Right atrium auricular region (tissue), 2 donors: ENCODE data around the gene DUSP11. TPM values are rescaled to one million over a fixed set of nuclear protein-coding genes. Genes with fewer than 3 reads are reported as not detected.
"Not testable (repeated sequence)": the region's sequence is repeated elsewhere in the genome, so short reads cannot be mapped to it uniquely, and the experiment has no call there.

ENCODE experiments used
- DNase-seq: peaks from one replicate; pipeline ENCODE4 v3.0.0-alpha.2; 2019; ENCODE audit warnings: low spot score
- H3K27ac ChIP-seq, 2 donors: fragments of 200-600 bp; sonication (generic); 1 replicate in 1 of 2; 2 replicates in 1 of 2; pipeline ENCODE4 v1.5.1; 2016 to 2019
- H3K27me3 ChIP-seq, 2 donors: fragments of 200-600 bp; sonication (generic); one replicate each; pipeline versions ENCODE4 v1.5.1 to v1.6.0; 2017 to 2019
- H3K36me3 ChIP-seq: fragments of 200-600 bp; sonication (generic); one replicate; pipeline ENCODE4 v1.5.1; 2016
- H3K4me1 ChIP-seq, 2 donors: fragments of 200-600 bp; sonication (generic); one replicate each; pipeline versions ENCODE4 v1.5.1 to v1.6.0; 2017 to 2019
- H3K4me3 ChIP-seq, 2 donors: fragments of 200-600 bp; sonication (generic); 1 replicate in 1 of 2; 2 replicates in 1 of 2; pipeline ENCODE4 v1.5.1; 2017 to 2019; ENCODE audit warnings: mild to moderate bottlenecking in 1 of 2, moderate library complexity in 1 of 2
- H3K9me3 ChIP-seq, 2 donors: fragments of 200-600 bp; sonication (generic); one replicate each; pipeline ENCODE4 v1.5.1; 2019
- CTCF ChIP-seq, 2 donors: fragments of 200-600 bp; sonication (generic); IDR thresholded peaks; one replicate each; pipeline ENCODE4 v1.5.1; 2019; ENCODE audit warnings: antibody characterized with exemption in 2 of 2
- total RNA-seq, 2 donors: library from RNA; depleted of rRNA; stranded (reverse); fragments of >200 nt; gene quantifications; one replicate each; pipeline ENCODE4 v1.1.0, GENCODE V29; 2016

DUSP11 gene
- total RNA-seq, 2 donors from 2014 or later, result 17.0 to 18.2 TPM

- Histone ChIP-seq H3K9me3 (no peaks in the 10 kb centered on the region), H3K4me1 (peaks cover 0 to 6% of the 10 kb centered on the region in 2 donors), H3K27ac (no peak overlapping the region), H3K4me3 (no peak overlapping the region), H3K36me3 (peaks cover 79% of the 10 kb centered on the region), H3K27me3 (no peaks in the 10 kb centered on the region)
- no peak for TF ChIP-seq CTCF (IDR thresholded peaks at IDR 0.05)
- DNase-seq, result no peak
These were observed 15.0 kb downstream of the DUSP11 start for GRCh38 chr2:73764945-73765344.

- TF ChIP-seq CTCF (IDR thresholded peaks at IDR 0.05), result no peak
- H3K4me3 ChIP-seq, result no peak overlapping the region
- peaks cover 0 to 22% of the 10 kb centered on the region in 2 donors for H3K4me1 ChIP-seq
- H3K27ac ChIP-seq, result no peak overlapping the region
- no peaks in the 10 kb centered on the region for H3K27me3 ChIP-seq
- peaks cover 70% of the 10 kb centered on the region for H3K36me3 ChIP-seq
- no peaks in the 10 kb centered on the region for H3K9me3 ChIP-seq
- no peak for DNase-seq
These were observed 17.3 kb downstream of the DUSP11 start for GRCh38 chr2:73762571-73762970.

- DNase-seq, result no peak
- Histone ChIP-seq H3K4me3 (no peak overlapping the region), H3K9me3 (no peaks in the 10 kb centered on the region), H3K4me1 (peaks cover 0 to 22% of the 10 kb centered on the region in 2 donors), H3K27ac (peak overlapping the region in 1 of 2 donors; percentile 59), H3K27me3 (no peaks in the 10 kb centered on the region), H3K36me3 (peaks cover 61% of the 10 kb centered on the region)
- no peak for TF ChIP-seq CTCF (IDR thresholded peaks at IDR 0.05)
These were observed 20.0 kb downstream of the DUSP11 start for GRCh38 chr2:73759904-73760303.

GRCh38 chr2:73759285-73759764, 20.6 kb downstream of the DUSP11 start:
- no peak for TF ChIP-seq CTCF (IDR thresholded peaks at IDR 0.05)
- no peaks in the 10 kb centered on the region for H3K27me3 ChIP-seq
- peaks cover 60% of the 10 kb centered on the region for H3K36me3 ChIP-seq
- no peak for DNase-seq
- no peaks in the 10 kb centered on the region for H3K9me3 ChIP-seq
- H3K4me1 ChIP-seq, result peaks cover 0 to 22% of the 10 kb centered on the region in 2 donors
- no peak overlapping the region for H3K4me3 ChIP-seq
- H3K27ac ChIP-seq, result peak overlapping the region in 1 of 2 donors; percentile 59

- H3K4me1 ChIP-seq, DNase-seq, H3K27ac ChIP-seq, H3K4me3 ChIP-seq, H3K9me3 ChIP-seq, H3K27me3 ChIP-seq: not testable (repeated sequence)
- H3K36me3 ChIP-seq, result peaks cover 25% of the 10 kb centered on the region
These were observed 25.6 kb downstream of the DUSP11 start for GRCh38 chr2:73754332-73754731.

- H3K36me3 ChIP-seq, result peaks cover 11% of the 10 kb centered on the region
These were observed 30.6 kb downstream of the DUSP11 start for GRCh38 chr2:73749314-73749713.

More at GRCh38 chr2:73749314-73749713, 30.6 kb downstream of the DUSP11 start:
- no peak for DNase-seq
- H3K9me3 ChIP-seq, result no peaks in the 10 kb centered on the region
- no peaks in the 10 kb centered on the region for H3K27me3 ChIP-seq
- H3K27ac ChIP-seq, result no peak overlapping the region
- H3K4me3 ChIP-seq, result no peak overlapping the region
- TF ChIP-seq CTCF (IDR thresholded peaks at IDR 0.05), result no peak
- no peaks in the 10 kb centered on the region for H3K4me1 ChIP-seq
